ENCODE measurements around the gene KIF6.
"Not testable (repeated sequence)": the region's sequence is repeated elsewhere in the genome, so short reads cannot be mapped to it uniquely, and the experiment has no call there.

The KIF6 gene

GRCh38 chr6:39707962-39708683, 17.1 kb downstream of the KIF6 start:
- DNase-seq (ENCODE audit: low read depth in 2 of 2) = no peak

- no peak for DNase-seq (ENCODE audit: low read depth in 2 of 2)
Observed at GRCh38 chr6:39706819-39707335, 18.3 kb downstream of the KIF6 start.

- DNase-seq (ENCODE audit: low read depth in 2 of 2) = no peak
Observed at GRCh38 chr6:39702265-39702664, 22.9 kb downstream of the KIF6 start.

GRCh38 chr6:39700362-39700761, 24.8 kb downstream of the KIF6 start:
- no peak for DNase-seq (ENCODE audit: low read depth in 2 of 2)

- no peak for DNase-seq (ENCODE audit: low read depth in 2 of 2)
Observed at GRCh38 chr6:39698789-39699188, 26.4 kb downstream of the KIF6 start.

- DNase-seq (ENCODE audit: low read depth in 2 of 2) = no peak
Observed at GRCh38 chr6:39696986-39697788, 28.0 kb downstream of the KIF6 start.

- DNase-seq (ENCODE audit: low read depth in 2 of 2) = no peak
Observed at GRCh38 chr6:39695447-39695846, 29.8 kb downstream of the KIF6 start.

GRCh38 chr6:39693206-39693605, 32.0 kb downstream of the KIF6 start:
- DNase-seq (ENCODE audit: low read depth in 2 of 2) = no peak

GRCh38 chr6:39688494-39688893, 36.7 kb downstream of the KIF6 start:
- no peak for DNase-seq (ENCODE audit: low read depth in 2 of 2)

GRCh38 chr6:39686976-39687375, 38.2 kb downstream of the KIF6 start:
- no peak for DNase-seq (ENCODE audit: low read depth in 2 of 2)

- DNase-seq (ENCODE audit: low read depth in 2 of 2) = no peak
Observed at GRCh38 chr6:39685938-39686337, 39.3 kb downstream of the KIF6 start.

- DNase-seq (ENCODE audit: low read depth in 2 of 2) = no peak
Observed at GRCh38 chr6:39685489-39685826, 39.8 kb downstream of the KIF6 start.

- no peak for DNase-seq (ENCODE audit: low read depth in 2 of 2)
Observed at GRCh38 chr6:39684790-39685488, 40.3 kb downstream of the KIF6 start.

- no peak for DNase-seq (ENCODE audit: low read depth in 2 of 2)
Observed at GRCh38 chr6:39681674-39682121, 43.5 kb downstream of the KIF6 start.

- DNase-seq (ENCODE audit: low read depth in 2 of 2) = no peak
Observed at GRCh38 chr6:39678914-39679313, 46.3 kb downstream of the KIF6 start.

GRCh38 chr6:39677318-39677717, 47.9 kb downstream of the KIF6 start:
- not testable (repeated sequence) for DNase-seq (ENCODE audit: low read depth in 2 of 2)

- no peak for DNase-seq (ENCODE audit: low read depth in 2 of 2)
Observed at GRCh38 chr6:39670519-39670918, 54.7 kb downstream of the KIF6 start.

- DNase-seq (ENCODE audit: low read depth in 2 of 2) = no peak
Observed at GRCh38 chr6:39669973-39670342, 55.2 kb downstream of the KIF6 start.

GRCh38 chr6:39669207-39669972, 55.8 kb downstream of the KIF6 start:
- DNase-seq (ENCODE audit: low read depth in 2 of 2) = no peak

- DNase-seq (ENCODE audit: low read depth in 2 of 2) = no peak
Observed at GRCh38 chr6:39666706-39667489, 58.3 kb downstream of the KIF6 start.

- DNase-seq (ENCODE audit: low read depth in 2 of 2) = no peak
Observed at GRCh38 chr6:39665861-39666260, 59.3 kb downstream of the KIF6 start.

Data from activated CD4-positive, alpha-beta T cell treated with anti-CD3 and anti-CD28 coated beads for 24 hours (primary cell).